NCI-H460 (cell line): ENCODE data around the gene KCNIP3. TPM values are rescaled to one million over a fixed set of nuclear protein-coding genes. Genes with fewer than 3 reads are reported as not detected.

Experiments used
- total RNA-seq: library from RNA; depleted of rRNA; stranded (reverse); fragments of >200 nt; shearing (Covaris generic); gene quantifications from 2 replicates; pipeline ENCODE4 v1.2.3, GENCODE V29; 2014; rRNA removed

The KCNIP3 gene
- total RNA-seq, 1 experiment from 2014 or later = 3.8 TPM

Other genes with a start within 250 kb of the KCNIP3 start
- gene MRPS5, start 175.5 kb upstream of the KCNIP3 start, total RNA-seq = 103 and 119 TPM in 2 replicates
- gene ZNF514, start 137.5 kb upstream of the KCNIP3 start, total RNA-seq = 7.0 and 10.3 TPM in 2 replicates
- gene ZNF2, start 131.5 kb upstream of the KCNIP3 start, total RNA-seq = 6.5 and 7.6 TPM in 2 replicates
- 1.3 and 2.0 TPM in 2 replicates for gene ZNF892, start 89.8 kb upstream of the KCNIP3 start, total RNA-seq
- 0.06 and 0.15 TPM in 2 replicates for gene PROM2, start 22.9 kb upstream of the KCNIP3 start, total RNA-seq
- 35.2 and 35.5 TPM in 2 replicates for gene FAHD2A, start 105.4 kb downstream of the KCNIP3 start, total RNA-seq
- 0.25 TPM in 1 of 2 replicates, not detected in the other for gene TRIM43B, start 187.4 kb downstream of the KCNIP3 start, total RNA-seq